Body of pancreas (tissue), 4 donors: Measurements from ENCODE around the gene KIF22.

Experiments
- CTCF ChIP-seq, 7 experiments: fragments of 450-650 bp in 4 of 7; fragments of 200-600 bp in 3 of 7; sonication (generic) in 3 of 7; IDR thresholded peaks; one replicate each; pipeline ENCODE4 v1.5.1; 2016 to 2019; ENCODE audit warnings: antibody characterized with exemption in 7 of 7
- POLR2A ChIP-seq, 3 donors: fragments of 450-650 bp; IDR thresholded peaks; one replicate each; pipeline ENCODE4 v1.6.1; 2016; ENCODE audit warnings: antibody characterized with exemption in 3 of 3, mild to moderate bottlenecking in 2 of 3

- TF ChIP-seq CTCF (IDR thresholded peaks at IDR 0.05) (no peak), POLR2A (IDR thresholded peaks at IDR 0.05) (no peak)
Measured at GRCh38 chr16:29745853-29746345, 44.7 kb upstream of the KIF22 start, which contains the start of gene C16orf54.
